ENCODE results near the gene SRPK2.

SRPK2 gene

DNA sequence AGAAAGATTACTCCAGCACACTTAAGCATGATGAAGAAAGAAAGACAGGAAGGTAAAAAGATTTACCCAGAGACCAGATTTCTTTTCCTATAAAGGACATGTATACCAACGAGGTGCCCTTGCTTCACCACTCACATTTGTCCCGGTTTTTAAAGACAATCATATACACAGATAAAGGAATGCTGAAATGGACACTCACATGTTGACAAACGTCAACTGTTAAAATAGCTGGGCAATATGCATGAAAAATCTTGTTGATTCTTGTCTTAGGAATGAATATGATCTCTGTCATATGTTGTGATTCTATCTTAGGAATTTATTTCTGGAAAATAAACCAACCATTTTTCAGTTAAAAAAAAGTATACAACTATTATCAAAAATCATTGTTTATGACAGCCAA is 158.2 kb downstream of the SRPK2 start:
- Histone ChIP-seq H3K4me2 (no peak overlapping the region), H3K9me3 (peaks cover 53% of the 10 kb centered on the region), H3K4me3 (no peak overlapping the region), H3K4me1 (0 out of 2 replicates have a peak, but pooled peaks cover under 1% of the 10 kb centered on the region), H3K36me3 (peaks cover 26% of the 10 kb centered on the region), H3K9ac (no peak overlapping the region), H3K27ac (no peak overlapping the region), H4K20me1 (no peaks in the 10 kb centered on the region; the same call in 1 of the 2 replicates), H3K27me3 (no peaks in the 10 kb centered on the region)
- TF ChIP-seq Cebpa-rat (IDR thresholded peaks at IDR 0.05): no peak

DNA sequence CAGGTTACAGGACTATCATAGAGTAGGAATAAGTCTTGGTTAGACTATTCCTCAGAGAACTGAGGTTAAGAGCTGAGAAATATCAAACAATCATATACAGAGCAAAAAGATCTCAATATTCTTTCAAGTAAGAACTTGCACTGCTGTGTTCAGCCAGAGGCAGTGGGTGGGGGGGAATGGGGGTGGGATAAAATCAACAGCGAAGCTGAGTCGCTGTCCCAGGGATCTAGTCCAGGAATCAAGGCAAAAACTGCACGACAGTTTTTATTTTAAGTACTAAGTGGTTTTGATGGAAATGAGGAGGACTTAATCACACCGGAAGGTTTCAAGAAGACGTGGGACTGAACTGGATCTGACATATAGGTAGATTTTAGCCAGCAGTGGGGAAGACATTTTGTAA is 159.1 kb downstream of the SRPK2 start:
- no peaks in the 10 kb centered on the region for H3K27me3 ChIP-seq

DNA sequence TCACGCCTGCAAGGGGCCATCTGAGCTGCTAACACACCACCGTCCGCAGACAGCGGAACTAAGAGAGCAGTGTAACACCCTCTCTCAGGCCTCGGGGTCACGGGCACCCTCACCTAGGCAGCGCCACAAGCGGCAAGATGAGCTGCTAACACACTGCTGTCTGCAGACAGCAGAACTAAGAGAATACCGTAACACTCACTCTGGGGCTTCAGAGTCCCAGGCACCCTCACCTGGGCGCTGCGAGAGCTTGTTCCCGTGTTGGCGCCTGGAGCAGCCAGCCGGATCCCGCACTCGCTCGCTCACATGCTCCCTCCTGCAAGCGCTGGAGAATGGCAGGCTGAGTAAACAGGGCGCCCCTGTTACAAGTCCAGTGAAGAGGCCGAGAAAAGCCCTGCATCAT is 160.2 kb downstream of the SRPK2 start:
- no peak for TF ChIP-seq Cebpa-rat (IDR thresholded peaks at IDR 0.05)
- Histone ChIP-seq H3K4me1 (0 out of 2 replicates have a peak, but pooled peaks cover 4% of the 10 kb centered on the region), H3K27me3 (no peaks in the 10 kb centered on the region), H3K27ac (no peak overlapping the region), H3K36me3 (peaks cover 26% of the 10 kb centered on the region), H3K4me2 (no peak overlapping the region), H3K4me3 (no peak overlapping the region), H3K9ac (no peak overlapping the region), H4K20me1 (peaks cover 11% of the 10 kb centered on the region; the same call in 1 of the 2 replicates), H3K9me3 (peaks cover 42% of the 10 kb centered on the region)

More for the DNA sequence above, 159.1 kb downstream of the SRPK2 start:
- Histone ChIP-seq H3K36me3 (peaks cover 26% of the 10 kb centered on the region), H3K4me1 (0 out of 2 replicates have a peak, but pooled peaks cover 4% of the 10 kb centered on the region), H3K9ac (no peak overlapping the region), H3K4me2 (no peak overlapping the region), H3K27ac (no peak overlapping the region), H3K9me3 (peaks cover 44% of the 10 kb centered on the region), H4K20me1 (peaks cover 8% of the 10 kb centered on the region; the same call in 1 of the 2 replicates), H3K4me3 (no peak overlapping the region)
- no peak for TF ChIP-seq Cebpa-rat (IDR thresholded peaks at IDR 0.05)

DNA sequence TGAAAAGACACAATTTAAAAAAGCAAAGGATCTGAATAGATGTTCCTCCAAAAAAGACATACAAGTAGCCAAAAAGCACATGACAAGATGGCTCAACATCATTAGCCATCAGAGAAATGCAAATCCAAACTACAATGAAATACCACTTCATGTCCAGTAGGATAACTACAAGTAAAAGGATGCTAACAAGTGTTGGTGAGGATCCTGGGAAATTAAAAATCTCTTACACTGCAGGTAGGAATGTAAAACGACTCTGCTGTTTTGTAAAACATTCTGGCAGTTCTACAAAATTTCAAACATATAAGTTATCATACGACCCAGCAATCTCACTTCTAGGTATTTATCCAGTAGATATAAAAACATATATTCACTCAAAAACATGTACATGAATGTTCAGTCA is 161.3 kb downstream of the SRPK2 start:
- no peak overlapping the region for H3K27ac ChIP-seq
- H3K9ac ChIP-seq: no peak overlapping the region
- H4K20me1 ChIP-seq: peaks cover 21% of the 10 kb centered on the region
- no peak overlapping the region for H3K4me3 ChIP-seq
- H3K4me2 ChIP-seq: no peak overlapping the region
- H3K4me1 ChIP-seq: 0 out of 2 replicates have a peak, but pooled peaks cover 4% of the 10 kb centered on the region
- peaks cover 26% of the 10 kb centered on the region for H3K36me3 ChIP-seq
- H3K9me3 ChIP-seq: peaks cover 31% of the 10 kb centered on the region
- H3K27me3 ChIP-seq: no peaks in the 10 kb centered on the region
- no peak for TF ChIP-seq Cebpa-rat (IDR thresholded peaks at IDR 0.05)

- TF ChIP-seq Cebpa-rat (IDR thresholded peaks at IDR 0.05): no peak
- 0 out of 2 replicates have a peak, but pooled peaks cover 4% of the 10 kb centered on the region for H3K4me1 ChIP-seq
- peaks cover 39% of the 10 kb centered on the region for H4K20me1 ChIP-seq
- peaks cover 25% of the 10 kb centered on the region for H3K9me3 ChIP-seq
- no peak overlapping the region for H3K27ac ChIP-seq
- H3K4me2 ChIP-seq: no peak overlapping the region
- H3K9ac ChIP-seq: no peak overlapping the region
- no peak overlapping the region for H3K4me3 ChIP-seq
- H3K36me3 ChIP-seq: peaks cover 11% of the 10 kb centered on the region
- H3K27me3 ChIP-seq: no peaks in the 10 kb centered on the region
Observed at GRCh38 chr7:105224884-105225651, 163.7 kb downstream of the SRPK2 start.

DNA sequence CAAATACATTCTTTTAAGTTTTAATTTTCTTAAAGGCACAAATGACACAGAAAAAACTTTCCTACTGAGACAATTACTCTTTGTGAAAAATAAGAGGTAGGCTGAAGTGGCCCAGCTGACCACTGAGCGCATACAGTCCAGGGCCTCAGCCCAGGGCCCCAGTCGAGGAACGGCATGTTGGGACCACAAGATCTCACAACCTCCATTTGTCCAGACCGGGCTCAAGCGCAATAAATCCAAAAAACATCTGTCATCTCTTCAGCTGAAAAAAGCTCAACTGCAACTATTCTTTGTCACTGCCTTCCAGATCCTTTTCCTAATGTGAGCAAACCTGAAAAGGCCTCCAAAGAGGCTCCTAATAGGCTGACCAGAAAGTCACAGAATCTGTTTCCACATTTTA is 165.8 kb downstream of the SRPK2 start:
- no peaks in the 10 kb centered on the region for H3K36me3 ChIP-seq
- H3K9me3 ChIP-seq: peaks cover 13% of the 10 kb centered on the region
- H3K27me3 ChIP-seq: no peaks in the 10 kb centered on the region
- H3K4me1 ChIP-seq: 0 out of 2 replicates have a peak, but pooled peaks cover 4% of the 10 kb centered on the region
- no peak overlapping the region for H3K9ac ChIP-seq
- no peak overlapping the region for H3K4me2 ChIP-seq
- no peak overlapping the region for H3K4me3 ChIP-seq
- H4K20me1 ChIP-seq: peaks cover 59% of the 10 kb centered on the region
- TF ChIP-seq Cebpa-rat (IDR thresholded peaks at IDR 0.05): no peak
- no peak overlapping the region for H3K27ac ChIP-seq

GRCh38 chr7:105219771-105220160 is 169.0 kb downstream of the SRPK2 start:
- H3K4me2 ChIP-seq: no peak overlapping the region
- no peaks in the 10 kb centered on the region for H3K9me3 ChIP-seq
- no peaks in the 10 kb centered on the region for H3K4me1 ChIP-seq
- no peaks in the 10 kb centered on the region for H3K36me3 ChIP-seq
- H3K27ac ChIP-seq: no peak overlapping the region
- no peak overlapping the region for H3K9ac ChIP-seq
- peaks cover 74% of the 10 kb centered on the region for H4K20me1 ChIP-seq
- no peak for TF ChIP-seq Cebpa-rat (IDR thresholded peaks at IDR 0.05)
- no peaks in the 10 kb centered on the region for H3K27me3 ChIP-seq
- H3K4me3 ChIP-seq: no peak overlapping the region

- no peak overlapping the region for H3K4me3 ChIP-seq
- H3K9me3 ChIP-seq: no peaks in the 10 kb centered on the region
- H3K4me2 ChIP-seq: no peak overlapping the region
- H3K9ac ChIP-seq: no peak overlapping the region
- H3K27me3 ChIP-seq: no peaks in the 10 kb centered on the region
- H3K4me1 ChIP-seq: no peaks in the 10 kb centered on the region
- H4K20me1 ChIP-seq: peaks cover 79% of the 10 kb centered on the region
- TF ChIP-seq Cebpa-rat (IDR thresholded peaks at IDR 0.05): no peak
- no peaks in the 10 kb centered on the region for H3K36me3 ChIP-seq
- no peak overlapping the region for H3K27ac ChIP-seq
Observed at GRCh38 chr7:105218939-105219770, 169.6 kb downstream of the SRPK2 start.

- Histone ChIP-seq H3K4me1 (no peaks in the 10 kb centered on the region; the same call in 1 of the 2 replicates), H3K4me2 (no peak overlapping the region), H3K36me3 (no peaks in the 10 kb centered on the region), H3K4me3 (no peak overlapping the region), H4K20me1 (peaks cover 81% of the 10 kb centered on the region), H3K9me3 (no peaks in the 10 kb centered on the region), H3K27me3 (no peaks in the 10 kb centered on the region), H3K27ac (no peak overlapping the region), H3K9ac (no peak overlapping the region)
- TF ChIP-seq Cebpa-rat (IDR thresholded peaks at IDR 0.05): no peak
Observed at GRCh38 chr7:105218215-105218614, 170.5 kb downstream of the SRPK2 start.

DNA sequence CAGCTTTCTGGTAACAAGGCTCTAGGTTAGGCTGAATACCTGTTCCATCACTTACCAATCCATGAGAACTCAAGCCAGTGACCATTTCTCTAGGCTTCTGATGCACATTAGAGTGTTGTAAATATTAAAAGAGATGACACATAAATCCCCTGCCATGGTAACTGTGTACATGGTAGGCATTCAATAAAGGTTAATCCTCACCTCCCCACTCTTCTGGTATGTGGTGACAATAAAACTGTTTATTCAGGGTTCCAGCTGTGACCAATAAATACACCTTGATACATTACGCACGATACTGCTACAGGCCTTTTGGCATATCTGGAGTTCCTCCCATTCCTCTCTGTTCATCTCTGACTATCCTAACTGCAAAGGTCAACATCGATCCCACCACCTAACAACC is 171.9 kb downstream of the SRPK2 start:
- TF ChIP-seq Cebpa-rat (IDR thresholded peaks at IDR 0.05): no peak
- Histone ChIP-seq H3K27me3 (no peaks in the 10 kb centered on the region), H3K9ac (no peak overlapping the region), H3K4me1 (no peaks in the 10 kb centered on the region; the same call in 1 of the 2 replicates), H3K4me2 (no peak overlapping the region), H3K4me3 (no peak overlapping the region), H4K20me1 (peaks cover 84% of the 10 kb centered on the region), H3K27ac (no peak overlapping the region), H3K36me3 (no peaks in the 10 kb centered on the region), H3K9me3 (no peaks in the 10 kb centered on the region)

All from BLaER1 (cell line).